NK-92 (cell line): ENCODE results near the gene TOB2.
"Not testable (repeated sequence)": the region's sequence is repeated elsewhere in the genome, so short reads cannot be mapped to it uniquely, and the experiment has no call there.

Experiments
- DNase-seq: peaks from one replicate; lab custom pipeline; 2025; ENCODE audit not compliant: unreplicated experiment; lab: John Stamatoyannopoulos, UW

TOB2 gene

GRCh38 chr22:41429951-41430332 lies 16.7 kb downstream of the TOB2 start:
- DNase-seq, result no peak

GRCh38 chr22:41429232-41429950 lies 17.2 kb downstream of the TOB2 start:
- no peak for DNase-seq

GRCh38 chr22:41425660-41426365 lies 20.8 kb downstream of the TOB2 start:
- no peak for DNase-seq

GRCh38 chr22:41418717-41419116 lies 27.9 kb downstream of the TOB2 start:
- no peak for DNase-seq

- no peak for DNase-seq
These were observed 28.8 kb downstream of the TOB2 start for GRCh38 chr22:41417622-41418390.

GRCh38 chr22:41415554-41415953 lies 31.0 kb downstream of the TOB2 start:
- DNase-seq, result no peak

- DNase-seq, result no peak
These were observed 35.4 kb downstream of the TOB2 start for GRCh38 chr22:41411021-41411851.

- no peak for DNase-seq
These were observed 36.3 kb downstream of the TOB2 start for GRCh38 chr22:41410311-41410751.

GRCh38 chr22:41408665-41409064 lies 37.9 kb downstream of the TOB2 start:
- no peak for DNase-seq

- DNase-seq, result no peak
These were observed 39.2 kb downstream of the TOB2 start for GRCh38 chr22:41407433-41407832.

GRCh38 chr22:41406410-41406809 lies 40.2 kb downstream of the TOB2 start:
- no peak for DNase-seq

- DNase-seq, result no peak
These were observed 41.0 kb downstream of the TOB2 start for GRCh38 chr22:41405588-41405987.

- no peak for DNase-seq
These were observed 42.9 kb downstream of the TOB2 start for GRCh38 chr22:41403532-41404318.

GRCh38 chr22:41402851-41403250 lies 43.8 kb downstream of the TOB2 start:
- DNase-seq, result not testable (repeated sequence)

GRCh38 chr22:41401781-41402648 lies 44.6 kb downstream of the TOB2 start:
- no peak for DNase-seq

- DNase-seq, result no peak
These were observed 47.7 kb downstream of the TOB2 start for GRCh38 chr22:41398921-41399320.

GRCh38 chr22:41397143-41397811 lies 49.3 kb downstream of the TOB2 start:
- DNase-seq, result no peak

- DNase-seq, result no peak
These were observed 50.9 kb downstream of the TOB2 start for GRCh38 chr22:41395531-41396240.
